Measurements from ENCODE around the gene TRAF3.
"Not testable (repeated sequence)": the region's sequence is repeated elsewhere in the genome, so short reads cannot be mapped to it uniquely, and the experiment has no call there.

TRAF3 gene

GRCh38 chr14:102764220-102764671 lies 13.0 kb upstream of the TRAF3 start:
- TF ChIP-seq, protein P1, sequence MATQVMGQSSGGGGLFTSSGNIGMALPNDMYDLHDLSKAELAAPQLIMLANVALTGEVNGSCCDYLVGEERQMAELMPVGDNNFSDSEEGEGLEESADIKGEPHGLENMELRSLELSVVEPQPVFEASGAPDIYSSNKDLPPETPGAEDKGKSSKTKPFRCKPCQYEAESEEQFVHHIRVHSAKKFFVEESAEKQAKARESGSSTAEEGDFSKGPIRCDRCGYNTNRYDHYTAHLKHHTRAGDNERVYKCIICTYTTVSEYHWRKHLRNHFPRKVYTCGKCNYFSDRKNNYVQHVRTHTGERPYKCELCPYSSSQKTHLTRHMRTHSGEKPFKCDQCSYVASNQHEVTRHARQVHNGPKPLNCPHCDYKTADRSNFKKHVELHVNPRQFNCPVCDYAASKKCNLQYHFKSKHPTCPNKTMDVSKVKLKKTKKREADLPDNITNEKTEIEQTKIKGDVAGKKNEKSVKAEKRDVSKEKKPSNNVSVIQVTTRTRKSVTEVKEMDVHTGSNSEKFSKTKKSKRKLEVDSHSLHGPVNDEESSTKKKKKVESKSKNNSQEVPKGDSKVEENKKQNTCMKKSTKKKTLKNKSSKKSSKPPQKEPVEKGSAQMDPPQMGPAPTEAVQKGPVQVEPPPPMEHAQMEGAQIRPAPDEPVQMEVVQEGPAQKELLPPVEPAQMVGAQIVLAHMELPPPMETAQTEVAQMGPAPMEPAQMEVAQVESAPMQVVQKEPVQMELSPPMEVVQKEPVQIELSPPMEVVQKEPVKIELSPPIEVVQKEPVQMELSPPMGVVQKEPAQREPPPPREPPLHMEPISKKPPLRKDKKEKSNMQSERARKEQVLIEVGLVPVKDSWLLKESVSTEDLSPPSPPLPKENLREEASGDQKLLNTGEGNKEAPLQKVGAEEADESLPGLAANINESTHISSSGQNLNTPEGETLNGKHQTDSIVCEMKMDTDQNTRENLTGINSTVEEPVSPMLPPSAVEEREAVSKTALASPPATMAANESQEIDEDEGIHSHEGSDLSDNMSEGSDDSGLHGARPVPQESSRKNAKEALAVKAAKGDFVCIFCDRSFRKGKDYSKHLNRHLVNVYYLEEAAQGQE (IDR thresholded peaks at IDR 0.05; ENCODE audit: insufficient replicate concordance, low read depth): no peak
- TF ChIP-seq POLR2AphosphoS5 (IDR thresholded peaks at IDR 0.05; ENCODE audit: low read depth): no peak
- no peak for TF ChIP-seq CTCF (IDR thresholded peaks at IDR 0.05; ENCODE audit: insufficient read depth, low read length)
- no peak for TF ChIP-seq SPI1 (IDR thresholded peaks at IDR 0.05; ENCODE audit: borderline replicate concordance, low read depth)
- TF ChIP-seq GABPA (IDR thresholded peaks at IDR 0.05; ENCODE audit: low read depth): no peak
- no peak for DNase-seq (ENCODE audit: low read depth in 1 of 2, low spot score in 1 of 2)
- Histone ChIP-seq H3K27me3 (ENCODE audit: insufficient read depth, poor library complexity, severe bottlenecking) (no peaks in the 10 kb centered on the region), H3K4me3 (replicated peaks; ENCODE audit: insufficient read depth, low read length) (no peak overlapping the region), H3K27ac (replicated peaks) (no peak overlapping the region)

GRCh38 chr14:102765770-102766169 lies 11.5 kb upstream of the TRAF3 start:
- H3K4me3 ChIP-seq (replicated peaks; ENCODE audit: insufficient read depth, low read length); H3K27ac ChIP-seq (replicated peaks); H3K27me3 ChIP-seq (ENCODE audit: insufficient read depth, poor library complexity, severe bottlenecking); DNase-seq (ENCODE audit: low read depth in 1 of 2, low spot score in 1 of 2): not testable (repeated sequence)

DNA sequence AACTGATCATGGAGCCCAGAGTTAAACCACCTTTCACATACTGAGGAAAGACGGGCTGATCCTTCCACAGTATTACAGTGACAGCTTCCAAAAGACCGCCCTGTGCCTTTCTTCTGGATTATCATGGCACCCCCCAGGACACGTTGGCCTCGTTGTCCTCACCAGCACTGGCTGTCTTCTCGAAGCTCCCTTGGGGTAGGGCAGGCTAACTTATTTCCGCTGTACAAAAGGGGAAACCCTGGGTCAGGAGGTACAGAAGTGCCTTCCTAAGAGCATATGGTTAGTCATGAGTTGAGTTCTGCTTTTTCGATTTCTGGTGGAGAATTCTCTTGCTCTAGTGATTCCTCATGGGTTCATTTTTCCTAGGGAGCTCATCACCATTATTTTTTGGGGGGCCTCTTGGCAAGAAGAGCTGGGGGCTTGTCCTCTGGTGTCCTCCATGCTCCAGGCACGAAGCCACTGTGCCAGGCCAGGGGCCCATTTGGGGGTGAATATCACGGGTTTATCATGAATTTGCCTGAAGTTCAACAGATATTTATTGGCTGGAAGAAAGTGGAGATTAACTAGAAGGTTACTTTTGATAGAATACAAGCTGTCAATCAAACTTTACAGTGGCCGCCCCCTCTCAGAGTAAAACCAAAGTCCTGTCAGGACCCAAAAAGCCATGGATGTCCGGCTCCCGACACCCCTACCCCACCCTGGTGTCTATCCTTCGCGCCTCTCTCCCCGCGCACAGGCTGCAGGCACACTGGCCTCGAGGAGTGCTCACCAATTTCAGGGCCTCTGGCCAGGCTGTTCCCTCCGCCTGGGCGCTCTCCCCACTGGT lies 8.8 kb upstream of the TRAF3 start:
- Histone ChIP-seq H3K27me3 (ENCODE audit: insufficient read depth, poor library complexity, severe bottlenecking) (no peaks in the 10 kb centered on the region), H3K4me3 (replicated peaks; ENCODE audit: insufficient read depth, low read length) (no peak overlapping the region), H3K27ac (replicated peaks) (peak overlapping the region; percentile 42)
- peak in 1 of 2 experiments; percentile 89 for DNase-seq (ENCODE audit: low read depth in 1 of 2, low spot score in 1 of 2)
- TF ChIP-seq POLR2AphosphoS5 (IDR thresholded peaks at IDR 0.05; ENCODE audit: low read depth) (0 out of 2 replicates have a peak, but pooled peaks have one; percentile 22), CTCF (IDR thresholded peaks at IDR 0.05; ENCODE audit: insufficient read depth, low read length) (no peak), GABPA (IDR thresholded peaks at IDR 0.05; ENCODE audit: low read depth) (no peak), SPI1 (IDR thresholded peaks at IDR 0.05; ENCODE audit: borderline replicate concordance, low read depth) (peak; percentile 99)

DNA sequence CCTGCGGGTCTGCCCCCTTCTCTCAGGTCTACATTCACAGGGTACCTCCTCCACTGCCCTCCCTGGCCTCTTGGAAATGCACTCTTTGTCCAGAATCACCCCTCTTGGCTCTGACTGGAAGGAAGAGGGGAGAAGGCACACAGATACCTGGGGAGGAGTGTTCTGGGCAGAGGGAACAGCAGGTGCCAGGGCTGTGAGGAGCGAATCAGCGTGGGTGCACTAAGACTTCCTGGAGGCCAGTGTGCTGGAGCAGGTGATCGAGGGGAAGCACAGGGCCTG lies 8.3 kb upstream of the TRAF3 start:
- Histone ChIP-seq H3K4me3 (replicated peaks; ENCODE audit: insufficient read depth, low read length) (no peak overlapping the region), H3K27ac (replicated peaks) (peak overlapping the region; percentile 42), H3K27me3 (ENCODE audit: insufficient read depth, poor library complexity, severe bottlenecking) (no peaks in the 10 kb centered on the region)
- no peak for DNase-seq (ENCODE audit: low read depth in 1 of 2, low spot score in 1 of 2)
- no peak for TF ChIP-seq POLR2AphosphoS5 (IDR thresholded peaks at IDR 0.05; ENCODE audit: low read depth)
- no peak for TF ChIP-seq SPI1 (IDR thresholded peaks at IDR 0.05; ENCODE audit: borderline replicate concordance, low read depth)
- TF ChIP-seq GABPA (IDR thresholded peaks at IDR 0.05; ENCODE audit: low read depth): no peak
- no peak for TF ChIP-seq CTCF (IDR thresholded peaks at IDR 0.05; ENCODE audit: insufficient read depth, low read length)
- TF ChIP-seq, protein P1 (IDR thresholded peaks at IDR 0.05; ENCODE audit: insufficient replicate concordance, low read depth): no peak

Measured in HL-60 (cell line).